Stimulated activated CD8-positive, alpha-beta memory T cell treated with anti-CD3 and anti-CD28 coated beads, Interleukin-4, amount 100 ng/mL, for 48 hours (primary cell): ENCODE results near the gene TLE3.

ENCODE experiments used
- DNase-seq: peaks from one replicate; pipeline ENCODE4 v3.0.0-alpha.2; 2020

Gene TLE3

GRCh38 chr15:70098461-70099166 lies 897 bp upstream of the TLE3 start:
- DNase-seq = peak; percentile 43

GRCh38 chr15:70098153-70098460 lies 390 bp upstream of the TLE3 start:
- no peak for DNase-seq

GRCh38 chr15:70097063-70097320 lies 725 bp downstream of the TLE3 start:
- no peak for DNase-seq

- DNase-seq = peak; percentile 69
Observed at GRCh38 chr15:70096215-70097062, 1.3 kb downstream of the TLE3 start.

- peak; percentile 62 for DNase-seq
Observed at GRCh38 chr15:70095408-70096214, 2.1 kb downstream of the TLE3 start.

- DNase-seq = no peak
Observed at GRCh38 chr15:70094690-70095311, 2.9 kb downstream of the TLE3 start.

GRCh38 chr15:70093481-70094319 lies 4.0 kb downstream of the TLE3 start:
- DNase-seq = no peak

- DNase-seq = no peak
Observed at GRCh38 chr15:70093070-70093469, 4.6 kb downstream of the TLE3 start.

- no peak for DNase-seq
Observed at GRCh38 chr15:70092464-70093027, 5.2 kb downstream of the TLE3 start.

- DNase-seq = peak; percentile 46
Observed at GRCh38 chr15:70091726-70092463, 5.8 kb downstream of the TLE3 start.

GRCh38 chr15:70090436-70091296 lies 7.1 kb downstream of the TLE3 start:
- DNase-seq = no peak

- DNase-seq = no peak
Observed at GRCh38 chr15:70089692-70089971, 8.1 kb downstream of the TLE3 start.

GRCh38 chr15:70088887-70089691 lies 8.6 kb downstream of the TLE3 start:
- no peak for DNase-seq

- DNase-seq = no peak
Observed at GRCh38 chr15:70088455-70088854, 9.3 kb downstream of the TLE3 start.

GRCh38 chr15:70087708-70088352 lies 9.9 kb downstream of the TLE3 start:
- no peak for DNase-seq

- DNase-seq = no peak
Observed at GRCh38 chr15:70086636-70087035, 11.1 kb downstream of the TLE3 start.

GRCh38 chr15:70084461-70084860 lies 13.3 kb downstream of the TLE3 start:
- no peak for DNase-seq

- DNase-seq = no peak
Observed at GRCh38 chr15:70083946-70084345, 13.8 kb downstream of the TLE3 start.

GRCh38 chr15:70083418-70083817 lies 14.3 kb downstream of the TLE3 start:
- no peak for DNase-seq
